Retinal pigment epithelial cell (primary cell): ENCODE measurements around the gene BCL2.
"Not testable (repeated sequence)": the region's sequence is repeated elsewhere in the genome, so short reads cannot be mapped to it uniquely, and the experiment has no call there.

Source experiments
- DNase-seq: peaks from one replicate; pipeline ENCODE4 v3.0.0-alpha.2; 2010; ENCODE audit warnings: low read depth
- H3K4me3 ChIP-seq: 2 replicates; pipeline ENCODE4 v1.5.1; 2011; ENCODE audit warnings: mild to moderate bottlenecking, low read length, control low read depth, moderate library complexity
- TF ChIP-seq, protein P1 (sequence below): conservative IDR thresholded peaks from 2 replicates; pipeline ENCODE4 v1.5.1; 2011; ENCODE audit warnings: low read depth, low read length, control low read depth, inconsistent platforms

The BCL2 gene

DNA sequence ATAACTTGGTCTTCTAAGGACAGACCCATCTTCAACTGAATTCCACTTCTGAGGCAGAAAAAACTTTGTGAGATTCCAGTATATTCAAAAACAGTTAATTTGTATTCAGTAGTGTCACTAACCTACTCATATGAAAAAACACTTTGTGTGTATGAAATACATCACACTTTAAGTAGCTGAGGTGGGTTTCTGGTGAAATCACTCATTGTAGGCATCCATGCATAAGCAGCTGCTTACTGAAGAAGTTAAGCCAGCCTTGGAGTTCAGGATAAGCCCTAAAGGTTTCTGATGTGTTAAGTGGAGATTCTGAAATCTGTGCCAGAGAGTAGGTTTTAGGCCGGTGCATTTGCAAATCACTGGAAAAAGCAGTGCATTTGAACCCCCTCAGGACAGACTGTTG is 128.2 kb downstream of the BCL2 start:
- DNase-seq, result peak; percentile 53
- TF ChIP-seq, protein P1, sequence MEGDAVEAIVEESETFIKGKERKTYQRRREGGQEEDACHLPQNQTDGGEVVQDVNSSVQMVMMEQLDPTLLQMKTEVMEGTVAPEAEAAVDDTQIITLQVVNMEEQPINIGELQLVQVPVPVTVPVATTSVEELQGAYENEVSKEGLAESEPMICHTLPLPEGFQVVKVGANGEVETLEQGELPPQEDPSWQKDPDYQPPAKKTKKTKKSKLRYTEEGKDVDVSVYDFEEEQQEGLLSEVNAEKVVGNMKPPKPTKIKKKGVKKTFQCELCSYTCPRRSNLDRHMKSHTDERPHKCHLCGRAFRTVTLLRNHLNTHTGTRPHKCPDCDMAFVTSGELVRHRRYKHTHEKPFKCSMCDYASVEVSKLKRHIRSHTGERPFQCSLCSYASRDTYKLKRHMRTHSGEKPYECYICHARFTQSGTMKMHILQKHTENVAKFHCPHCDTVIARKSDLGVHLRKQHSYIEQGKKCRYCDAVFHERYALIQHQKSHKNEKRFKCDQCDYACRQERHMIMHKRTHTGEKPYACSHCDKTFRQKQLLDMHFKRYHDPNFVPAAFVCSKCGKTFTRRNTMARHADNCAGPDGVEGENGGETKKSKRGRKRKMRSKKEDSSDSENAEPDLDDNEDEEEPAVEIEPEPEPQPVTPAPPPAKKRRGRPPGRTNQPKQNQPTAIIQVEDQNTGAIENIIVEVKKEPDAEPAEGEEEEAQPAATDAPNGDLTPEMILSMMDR, result no peak
- H3K4me3 ChIP-seq, result no peak overlapping the region

DNA sequence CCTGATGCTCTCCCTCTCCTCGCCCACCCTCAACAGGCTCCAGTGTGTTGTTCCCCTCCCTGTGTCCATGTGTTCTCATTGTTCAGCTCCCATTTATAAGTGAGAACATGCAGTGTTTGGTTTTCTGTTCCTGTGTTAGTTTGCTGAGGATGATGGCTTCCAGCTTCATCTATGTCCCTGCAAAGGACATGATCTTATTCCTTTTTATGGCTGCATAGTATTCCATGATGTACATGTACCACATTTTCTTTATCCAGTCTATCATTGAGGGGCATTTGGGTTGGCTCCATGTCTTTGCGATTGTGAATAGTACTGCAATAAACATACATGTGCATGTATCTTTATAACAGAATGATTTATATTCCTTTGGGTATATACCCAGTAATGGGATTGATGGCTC is 128.7 kb downstream of the BCL2 start:
- not testable (repeated sequence) for H3K4me3 ChIP-seq, DNase-seq

DNA sequence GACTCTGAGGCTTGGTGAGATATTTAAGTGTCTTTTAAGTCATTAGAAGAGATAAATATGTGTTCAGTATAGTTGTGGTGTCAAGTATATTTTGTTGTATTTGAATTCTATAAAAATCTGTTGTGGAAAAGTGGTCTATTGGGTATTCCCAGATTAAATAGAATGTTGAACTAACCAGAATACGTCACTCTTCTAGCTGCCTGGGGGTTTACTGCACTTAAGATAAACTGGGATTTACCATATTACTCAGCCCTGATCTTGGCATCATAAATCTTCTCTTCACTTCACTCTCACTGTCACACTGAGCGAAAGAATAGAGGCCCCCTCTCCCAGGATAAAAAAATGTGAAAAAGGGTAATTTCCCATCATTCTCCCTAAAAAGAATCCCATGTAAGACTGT is 129.8 kb downstream of the BCL2 start:
- H3K4me3 ChIP-seq, result no peak overlapping the region
- TF ChIP-seq, protein P1, result no peak
- no peak for DNase-seq

DNA sequence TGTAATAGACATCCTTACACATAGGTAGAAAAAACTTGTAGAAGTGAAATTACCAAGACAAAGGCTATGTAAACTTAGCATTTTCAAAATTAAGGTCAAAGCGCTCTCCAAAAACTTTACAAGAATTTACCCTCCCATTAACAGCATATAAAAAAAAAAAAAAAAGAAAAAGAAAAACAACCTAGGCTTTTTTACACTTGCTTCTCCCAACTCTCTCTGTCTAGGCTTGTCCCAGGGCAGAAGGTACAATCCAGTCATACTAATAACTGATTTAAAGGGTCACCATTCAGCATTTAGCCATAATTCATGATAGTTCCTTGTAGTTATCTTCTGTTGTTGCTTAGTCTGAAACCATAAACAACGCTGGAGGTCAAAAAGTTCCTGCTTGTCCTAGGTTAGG is 130.5 kb downstream of the BCL2 start:
- no peak overlapping the region for H3K4me3 ChIP-seq
- no peak for DNase-seq
- TF ChIP-seq, protein P1, result no peak

DNA sequence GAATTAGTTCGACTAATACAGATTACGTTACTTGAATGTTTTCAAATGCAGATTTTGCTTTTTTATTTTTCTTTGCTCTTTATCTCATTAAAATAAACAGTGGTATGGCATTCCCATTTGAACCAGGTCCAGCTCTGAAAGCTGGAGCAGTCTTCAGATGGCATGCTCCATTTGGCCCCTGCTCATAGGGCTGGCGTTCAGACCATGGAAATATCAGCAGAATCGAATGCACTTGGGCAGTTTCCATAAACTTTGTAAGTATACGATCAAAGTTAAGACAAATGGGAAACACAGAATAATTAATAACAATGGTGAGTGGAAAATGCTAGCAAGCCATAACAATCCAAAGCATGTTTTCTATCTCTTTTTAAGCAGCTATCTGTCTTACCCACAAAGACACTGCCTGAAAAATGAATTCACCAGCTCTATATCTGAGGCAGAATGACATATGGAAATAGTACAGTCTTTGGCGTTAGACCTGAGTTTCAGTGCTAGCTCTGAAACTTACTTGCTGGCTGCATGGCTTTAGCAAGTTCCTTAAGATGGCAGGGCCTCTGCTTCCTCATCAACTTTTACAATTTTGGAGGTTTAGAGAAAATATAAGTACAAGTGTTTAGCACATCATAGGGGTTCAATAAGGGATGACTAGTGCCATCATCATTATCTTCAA is 131.6 kb downstream of the BCL2 start:
- H3K4me3 ChIP-seq, result no peak overlapping the region
- TF ChIP-seq, protein P1, result no peak
- DNase-seq, result no peak

DNA sequence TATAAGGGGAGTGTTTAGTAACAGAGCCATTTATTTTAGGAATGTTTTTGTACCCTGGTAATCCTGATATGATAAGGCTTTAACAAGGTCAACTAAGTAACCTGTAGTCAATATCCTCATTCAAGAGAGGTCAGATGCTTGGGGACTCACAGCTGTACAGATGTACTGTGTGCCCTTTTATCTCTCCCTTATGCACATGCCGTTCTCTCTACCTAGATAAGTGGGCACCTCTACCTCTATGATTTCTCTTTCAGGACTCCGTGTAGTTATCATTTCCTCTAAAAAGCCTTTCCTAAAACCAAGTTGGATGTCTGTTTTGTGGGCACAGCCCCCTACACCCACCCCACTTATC is 132.4 kb downstream of the BCL2 start:
- TF ChIP-seq, protein P1, result no peak
- H3K4me3 ChIP-seq, result no peak overlapping the region
- DNase-seq, result no peak

DNA sequence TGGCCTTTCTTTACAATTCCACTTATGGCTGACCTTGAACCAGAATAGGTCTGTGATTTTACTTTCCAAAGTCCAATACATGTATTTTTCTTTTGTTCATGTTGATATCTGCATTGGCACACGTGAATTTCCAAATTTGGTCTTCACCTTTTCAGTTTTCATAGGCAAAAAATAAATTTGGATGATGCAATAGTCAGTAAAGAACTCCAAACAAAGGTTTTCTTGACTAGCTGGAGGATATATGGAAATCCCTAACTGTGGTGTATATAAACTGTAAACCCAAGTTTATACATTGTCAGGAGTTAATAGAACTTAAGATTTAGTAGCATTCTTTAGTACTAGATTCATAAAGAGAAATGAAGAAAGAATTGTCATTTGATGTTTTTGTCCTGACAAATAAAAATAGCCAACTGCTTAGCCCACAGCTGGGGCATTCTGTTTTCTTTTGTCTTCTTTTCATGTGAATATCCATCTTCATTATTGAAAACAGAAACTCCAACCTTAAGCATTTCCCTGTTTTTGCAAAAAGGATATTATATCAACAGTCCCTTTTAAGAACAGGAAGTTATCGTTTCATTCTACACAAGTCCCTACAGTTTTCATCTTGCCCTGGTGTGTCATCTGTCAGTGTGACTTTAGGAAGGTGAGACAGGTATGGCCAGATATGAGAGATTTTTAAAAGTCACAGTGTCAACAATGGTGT is 132.9 kb downstream of the BCL2 start:
- TF ChIP-seq, protein P1, result no peak
- DNase-seq, result no peak
- no peak overlapping the region for H3K4me3 ChIP-seq
